ENCODE data around the gene DYRK1B.

DYRK1B gene

GRCh38 chr19:39797083-39797482, 36.9 kb downstream of the DYRK1B start:
- H3K9me3 ChIP-seq (ENCODE audit: control insufficient read depth in 1 of 2, low read length in 2 of 2) = no peaks in the 10 kb centered on the region
- no peaks in the 10 kb centered on the region for H3K4me1 ChIP-seq (ENCODE audit: control insufficient read depth in 1 of 2, insufficient read depth in 2 of 2, low read length in 2 of 2)
- no peak overlapping the region for H3K27ac ChIP-seq (ENCODE audit: low read depth, low read length)
- H3K36me3 ChIP-seq (ENCODE audit: control insufficient read depth in 1 of 2, insufficient read depth in 2 of 2, low read length in 2 of 2) = no peaks in the 10 kb centered on the region
- peaks cover 7 to 8% of the 10 kb centered on the region in 2 donors for H3K27me3 ChIP-seq (ENCODE audit: control insufficient read depth in 1 of 2, insufficient read depth in 2 of 2, low read length in 2 of 2)
- H3K4me3 ChIP-seq (ENCODE audit: low read depth in 1 of 2, low read length in 2 of 2) = no peak overlapping the region
- no peak overlapping the region for H3K9ac ChIP-seq (ENCODE audit: low read depth in 1 of 2, low read length in 2 of 2)

GRCh38 chr19:39796000-39796498, 37.9 kb downstream of the DYRK1B start:
- Histone ChIP-seq H3K4me3 (ENCODE audit: low read depth in 1 of 2, low read length in 2 of 2) (no peak overlapping the region), H3K9ac (ENCODE audit: low read depth in 1 of 2, low read length in 2 of 2) (no peak overlapping the region), H3K27ac (ENCODE audit: low read depth, low read length) (no peak overlapping the region), H3K4me1 (ENCODE audit: control insufficient read depth in 1 of 2, insufficient read depth in 2 of 2, low read length in 2 of 2) (no peaks in the 10 kb centered on the region), H3K36me3 (ENCODE audit: control insufficient read depth in 1 of 2, insufficient read depth in 2 of 2, low read length in 2 of 2) (no peaks in the 10 kb centered on the region), H3K9me3 (ENCODE audit: control insufficient read depth in 1 of 2, low read length in 2 of 2) (no peaks in the 10 kb centered on the region), H3K27me3 (ENCODE audit: control insufficient read depth in 1 of 2, insufficient read depth in 2 of 2, low read length in 2 of 2) (peaks cover 3 to 5% of the 10 kb centered on the region in 2 donors)

DNA sequence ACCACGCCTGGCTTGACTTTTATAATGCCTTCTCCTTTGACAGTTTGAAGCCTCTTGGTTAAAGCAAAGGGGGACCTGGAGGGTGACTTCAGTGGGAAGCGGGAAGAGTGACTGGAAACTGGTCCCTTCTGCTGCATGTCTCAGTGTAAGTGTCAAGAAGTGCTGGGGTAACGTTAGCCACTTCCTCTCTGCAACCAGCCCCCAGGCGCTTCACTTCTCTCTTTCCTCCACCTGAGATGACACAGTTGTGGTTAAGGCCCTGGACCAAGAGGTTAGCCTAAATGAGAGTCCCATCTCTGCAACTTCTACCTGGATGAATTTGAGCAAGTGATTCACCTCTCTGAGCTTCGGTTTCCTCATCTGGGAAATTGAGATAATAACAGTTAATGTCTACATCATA, 39.0 kb downstream of the DYRK1B start:
- Histone ChIP-seq H3K4me3 (ENCODE audit: low read depth in 1 of 2, low read length in 2 of 2) (no peak overlapping the region), H3K27ac (ENCODE audit: low read depth, low read length) (no peak overlapping the region), H3K9me3 (ENCODE audit: control insufficient read depth in 1 of 2, low read length in 2 of 2) (no peaks in the 10 kb centered on the region), H3K27me3 (ENCODE audit: control insufficient read depth in 1 of 2, insufficient read depth in 2 of 2, low read length in 2 of 2) (peaks cover 3 to 5% of the 10 kb centered on the region in 2 donors), H3K9ac (ENCODE audit: low read depth in 1 of 2, low read length in 2 of 2) (no peak overlapping the region), H3K36me3 (ENCODE audit: control insufficient read depth in 1 of 2, insufficient read depth in 2 of 2, low read length in 2 of 2) (no peaks in the 10 kb centered on the region), H3K4me1 (ENCODE audit: control insufficient read depth in 1 of 2, insufficient read depth in 2 of 2, low read length in 2 of 2) (no peaks in the 10 kb centered on the region)

DNA sequence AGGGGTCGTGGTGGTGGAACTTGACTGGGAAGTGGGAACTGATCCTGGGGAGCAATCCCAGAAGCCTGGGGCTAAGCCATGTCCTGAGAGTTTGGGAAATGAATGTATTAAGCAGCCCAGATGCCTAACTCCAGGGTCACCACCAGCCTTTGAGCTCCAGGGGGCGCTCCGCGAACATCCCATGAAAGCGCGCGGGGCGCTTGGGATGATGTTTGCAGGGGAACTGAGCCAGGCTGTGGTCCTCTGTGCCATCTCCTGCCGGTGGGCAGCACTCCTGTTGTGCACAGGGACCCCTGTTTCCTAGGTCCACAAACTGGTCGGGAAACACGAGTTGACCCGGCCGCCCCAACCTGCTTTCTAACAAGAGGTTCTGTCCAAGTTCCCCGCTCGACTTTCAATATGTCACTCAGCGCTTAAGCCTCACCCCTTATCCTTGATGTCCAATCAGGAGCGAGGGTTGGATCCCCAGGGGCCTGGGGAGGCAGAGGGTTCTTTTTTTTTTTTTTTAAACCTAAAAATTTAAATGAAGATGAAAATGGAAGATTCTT, 40.9 kb downstream of the DYRK1B start:
- Histone ChIP-seq H3K9ac (ENCODE audit: low read depth in 1 of 2, low read length in 2 of 2) (no peak overlapping the region), H3K36me3 (ENCODE audit: control insufficient read depth in 1 of 2, insufficient read depth in 2 of 2, low read length in 2 of 2) (no peaks in the 10 kb centered on the region)

DNA sequence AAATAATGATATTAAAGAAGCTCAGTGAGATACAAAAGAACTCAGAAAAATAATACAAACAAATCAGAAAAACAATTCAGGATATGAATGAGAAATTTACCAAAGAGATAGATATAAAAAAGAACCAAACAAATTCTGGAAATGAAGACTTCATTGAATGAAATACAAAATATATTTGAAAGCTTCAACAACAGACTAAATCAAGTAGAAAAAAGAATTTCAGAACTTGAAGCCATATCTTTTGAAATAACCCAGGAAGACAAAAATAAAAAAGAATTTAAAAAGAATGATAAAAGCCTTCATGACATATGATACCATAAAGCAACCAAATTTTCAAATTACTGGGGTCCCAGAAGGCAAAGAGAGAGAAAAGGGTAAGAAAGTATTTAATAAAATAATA, 45.7 kb downstream of the DYRK1B start:
- H3K36me3 ChIP-seq (ENCODE audit: control insufficient read depth in 1 of 2, insufficient read depth in 2 of 2, low read length in 2 of 2) = no peaks in the 10 kb centered on the region
- peaks cover 0 to 4% of the 10 kb centered on the region in 2 donors for H3K9me3 ChIP-seq (ENCODE audit: control insufficient read depth in 1 of 2, low read length in 2 of 2)
- H3K4me3 ChIP-seq (ENCODE audit: low read depth in 1 of 2, low read length in 2 of 2) = no peak overlapping the region
- peaks cover 0 to 3% of the 10 kb centered on the region in 2 donors for H3K27me3 ChIP-seq (ENCODE audit: control insufficient read depth in 1 of 2, insufficient read depth in 2 of 2, low read length in 2 of 2)
- no peaks in the 10 kb centered on the region for H3K4me1 ChIP-seq (ENCODE audit: control insufficient read depth in 1 of 2, insufficient read depth in 2 of 2, low read length in 2 of 2)
- H3K9ac ChIP-seq (ENCODE audit: low read depth in 1 of 2, low read length in 2 of 2) = no peak overlapping the region
- no peak overlapping the region for H3K27ac ChIP-seq (ENCODE audit: low read depth, low read length)

More for the DNA sequence above, 40.9 kb downstream of the DYRK1B start:
- Histone ChIP-seq H3K9me3 (ENCODE audit: control insufficient read depth in 1 of 2, low read length in 2 of 2) (no peaks in the 10 kb centered on the region), H3K27me3 (ENCODE audit: control insufficient read depth in 1 of 2, insufficient read depth in 2 of 2, low read length in 2 of 2) (peaks cover 3 to 5% of the 10 kb centered on the region in 2 donors), H3K4me1 (ENCODE audit: control insufficient read depth in 1 of 2, insufficient read depth in 2 of 2, low read length in 2 of 2) (no peaks in the 10 kb centered on the region), H3K27ac (ENCODE audit: low read depth, low read length) (no peak overlapping the region), H3K4me3 (ENCODE audit: low read depth in 1 of 2, low read length in 2 of 2) (peak overlapping the region; percentile 62 to 69)

DNA sequence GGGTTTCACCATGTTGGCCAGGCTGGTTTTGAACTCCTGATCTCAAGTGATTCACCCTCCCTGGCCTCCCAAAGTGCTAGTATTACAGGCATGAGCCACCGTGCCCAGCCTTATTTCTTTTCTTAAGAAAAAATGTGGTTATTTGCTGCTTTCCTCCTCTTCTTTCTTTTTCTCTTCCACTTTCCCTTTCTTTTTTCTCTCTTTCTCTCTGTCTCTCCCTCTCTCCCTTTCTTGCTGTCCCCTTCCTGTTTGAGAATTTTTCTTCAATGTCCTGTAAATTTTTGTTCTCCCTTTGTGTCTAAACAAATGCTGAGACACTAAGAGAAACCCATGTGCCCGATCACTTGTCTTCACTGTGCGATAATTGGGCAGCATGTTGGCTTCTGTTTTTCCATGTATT, 53.1 kb downstream of the DYRK1B start:
- no peaks in the 10 kb centered on the region for H3K36me3 ChIP-seq (ENCODE audit: control insufficient read depth in 1 of 2, insufficient read depth in 2 of 2, low read length in 2 of 2)
- H3K9ac ChIP-seq (ENCODE audit: low read depth in 1 of 2, low read length in 2 of 2) = no peak overlapping the region
- no peaks in the 10 kb centered on the region for H3K9me3 ChIP-seq (ENCODE audit: control insufficient read depth in 1 of 2, low read length in 2 of 2)
- H3K27ac ChIP-seq (ENCODE audit: low read depth, low read length) = no peak overlapping the region
- no peak overlapping the region for H3K4me3 ChIP-seq (ENCODE audit: low read depth in 1 of 2, low read length in 2 of 2)
- H3K4me1 ChIP-seq (ENCODE audit: control insufficient read depth in 1 of 2, insufficient read depth in 2 of 2, low read length in 2 of 2) = no peaks in the 10 kb centered on the region
- H3K27me3 ChIP-seq (ENCODE audit: control insufficient read depth in 1 of 2, insufficient read depth in 2 of 2, low read length in 2 of 2) = peaks cover 0 to 3% of the 10 kb centered on the region in 2 donors

GRCh38 chr19:39778763-39779162, 55.2 kb downstream of the DYRK1B start, which contains the start of gene LEUTX:
Gene LEUTX, plus strand, starts transcription at chr19:39778854. Its CDS starts 67 bp downstream, at chr19:39778921.
- Histone ChIP-seq H3K27ac (ENCODE audit: low read depth, low read length) (no peak within 1 kb of the TSS), H3K27me3 (ENCODE audit: control insufficient read depth in 1 of 2, insufficient read depth in 2 of 2, low read length in 2 of 2) (no peaks in the 10 kb centered on the region), H3K4me1 (ENCODE audit: control insufficient read depth in 1 of 2, insufficient read depth in 2 of 2, low read length in 2 of 2) (no peaks in the 10 kb centered on the region), H3K9me3 (ENCODE audit: control insufficient read depth in 1 of 2, low read length in 2 of 2) (no peaks in the 10 kb centered on the region), H3K9ac (ENCODE audit: low read depth in 1 of 2, low read length in 2 of 2) (no peak within 1 kb of the TSS), H3K4me3 (ENCODE audit: low read depth in 1 of 2, low read length in 2 of 2) (no peak within 1 kb of the TSS), H3K36me3 (ENCODE audit: control insufficient read depth in 1 of 2, insufficient read depth in 2 of 2, low read length in 2 of 2) (no peaks in the 10 kb centered on the region)
